IPS-NIHi7 (cell line): Measurements from ENCODE around the gene TAT.
"Not testable (repeated sequence)": the region's sequence is repeated elsewhere in the genome, so short reads cannot be mapped to it uniquely, and the experiment has no call there.

Experiments
- DNase-seq: peaks from one replicate; pipeline ENCODE4 v3.0.0; 2012; ENCODE audit warnings: mixed read lengths; ENCODE audit errors: extremely low spot score

Gene TAT

GRCh38 chr16:71584543-71585317 is 7.8 kb upstream of the TAT start:
- no peak for DNase-seq

- not testable (repeated sequence) for DNase-seq
Measured at GRCh38 chr16:71582553-71582848, 5.6 kb upstream of the TAT start.

GRCh38 chr16:71574702-71575101 is 2.2 kb downstream of the TAT start:
- no peak for DNase-seq

- no peak for DNase-seq
Measured at GRCh38 chr16:71573387-71574094, 3.4 kb downstream of the TAT start.

GRCh38 chr16:71572497-71573116 is 4.3 kb downstream of the TAT start:
- DNase-seq, result no peak

- DNase-seq, result no peak
Measured at GRCh38 chr16:71570144-71570543, 6.7 kb downstream of the TAT start.

GRCh38 chr16:71569621-71570020 is 7.3 kb downstream of the TAT start:
- no peak for DNase-seq

- DNase-seq, result no peak
Measured at GRCh38 chr16:71568551-71568950, 8.3 kb downstream of the TAT start.

- no peak for DNase-seq
Measured at GRCh38 chr16:71567931-71568330, 9.0 kb downstream of the TAT start.

GRCh38 chr16:71565812-71566700 is 10.8 kb downstream of the TAT start:
- no peak for DNase-seq

GRCh38 chr16:71564335-71564967 is 12.4 kb downstream of the TAT start:
- peak; percentile 18 for DNase-seq

GRCh38 chr16:71562552-71562951 is 14.3 kb downstream of the TAT start:
- no peak for DNase-seq

- DNase-seq, result not testable (repeated sequence)
Measured at GRCh38 chr16:71561886-71562285, 15.0 kb downstream of the TAT start.

GRCh38 chr16:71559855-71560254 is 17.0 kb downstream of the TAT start:
- no peak for DNase-seq

GRCh38 chr16:71557954-71558582 is 18.8 kb downstream of the TAT start:
- DNase-seq, result no peak

GRCh38 chr16:71557299-71557698 is 19.6 kb downstream of the TAT start:
- no peak for DNase-seq

- DNase-seq, result no peak
Measured at GRCh38 chr16:71555230-71555891, 21.5 kb downstream of the TAT start.

- peak; percentile 19 for DNase-seq
Measured at GRCh38 chr16:71552698-71553503, 24.0 kb downstream of the TAT start.

- DNase-seq, result no peak
Measured at GRCh38 chr16:71547168-71547567, 29.7 kb downstream of the TAT start.

GRCh38 chr16:71542377-71542776 is 34.5 kb downstream of the TAT start:
- peak; percentile 88 for DNase-seq
